HG03045 (cell line): Measurements from ENCODE around the gene PLVAP.

Experiments
- ATAC-seq: cut with Tn5 transposase; IDR thresholded peaks from one replicate; pipeline ENCODE4 v1.9.1; 2021; ENCODE audit warnings: mild to moderate bottlenecking, moderate library complexity; ENCODE audit not compliant: unreplicated experiment

The PLVAP gene

DNA sequence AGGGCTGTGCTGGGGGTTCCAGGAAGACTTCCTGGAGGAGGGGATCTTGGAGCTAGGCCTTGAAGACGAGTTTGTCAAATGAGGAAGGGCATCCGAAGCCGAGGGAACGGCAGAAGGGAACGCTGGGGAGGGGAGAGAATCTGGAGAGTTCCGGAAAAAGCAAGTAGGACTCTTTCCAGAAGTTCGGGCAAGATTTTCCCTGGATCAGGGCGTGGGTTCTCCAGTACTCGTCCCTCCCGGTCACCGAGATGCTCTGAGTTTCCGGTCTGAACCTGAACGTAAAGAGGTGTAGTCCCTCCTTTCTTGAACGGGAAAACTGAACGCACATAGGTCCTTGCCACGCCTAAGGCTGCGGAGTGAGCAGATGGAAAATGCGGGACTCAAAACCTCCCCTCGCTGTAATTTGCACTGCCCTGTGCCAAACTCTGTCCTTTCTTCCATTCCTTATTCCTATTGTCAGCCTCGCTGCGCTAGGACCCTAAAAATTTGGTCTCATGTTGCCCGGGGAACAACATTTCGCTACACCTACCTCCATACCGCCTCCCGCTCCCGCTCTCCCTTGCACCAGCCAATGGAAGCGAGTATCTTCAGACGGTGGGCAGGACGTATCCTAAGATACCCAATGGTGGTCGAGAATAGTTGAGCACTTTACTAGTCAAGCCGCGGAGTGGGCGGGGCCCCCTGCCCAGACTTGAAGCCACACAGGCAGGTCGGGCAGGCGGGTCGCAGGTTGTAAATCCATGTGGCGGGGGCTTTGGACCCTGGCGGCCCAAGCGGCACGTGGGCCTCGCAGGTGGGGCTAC lies 40.1 kb downstream of the PLVAP start, which contains the start of gene GTPBP3:
GTPBP3 (plus strand) TSS at position 682 of the 803 bp plus-strand sequence; CDS start at position 741, 59 bp downstream.
- ATAC-seq, result peak; percentile 76

DNA sequence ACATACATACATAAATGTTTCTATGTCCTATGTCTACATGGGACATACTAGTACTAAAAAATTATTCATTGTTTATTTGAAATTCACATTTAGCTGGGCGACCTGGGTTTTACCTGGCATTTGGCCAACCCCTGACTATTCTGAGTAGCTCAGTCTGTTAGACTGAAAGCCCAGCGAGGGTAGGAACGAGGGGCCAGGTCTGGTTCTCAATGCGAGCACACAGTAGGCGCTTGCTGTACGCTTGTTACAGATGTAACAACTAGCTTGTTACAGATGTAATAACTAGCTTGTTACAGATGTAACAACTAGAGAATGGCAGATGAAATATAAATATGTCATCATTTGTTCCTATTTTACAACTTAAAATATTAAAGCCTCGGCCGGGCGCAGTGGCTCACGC lies 41.6 kb downstream of the PLVAP start:
- no peak for ATAC-seq

DNA sequence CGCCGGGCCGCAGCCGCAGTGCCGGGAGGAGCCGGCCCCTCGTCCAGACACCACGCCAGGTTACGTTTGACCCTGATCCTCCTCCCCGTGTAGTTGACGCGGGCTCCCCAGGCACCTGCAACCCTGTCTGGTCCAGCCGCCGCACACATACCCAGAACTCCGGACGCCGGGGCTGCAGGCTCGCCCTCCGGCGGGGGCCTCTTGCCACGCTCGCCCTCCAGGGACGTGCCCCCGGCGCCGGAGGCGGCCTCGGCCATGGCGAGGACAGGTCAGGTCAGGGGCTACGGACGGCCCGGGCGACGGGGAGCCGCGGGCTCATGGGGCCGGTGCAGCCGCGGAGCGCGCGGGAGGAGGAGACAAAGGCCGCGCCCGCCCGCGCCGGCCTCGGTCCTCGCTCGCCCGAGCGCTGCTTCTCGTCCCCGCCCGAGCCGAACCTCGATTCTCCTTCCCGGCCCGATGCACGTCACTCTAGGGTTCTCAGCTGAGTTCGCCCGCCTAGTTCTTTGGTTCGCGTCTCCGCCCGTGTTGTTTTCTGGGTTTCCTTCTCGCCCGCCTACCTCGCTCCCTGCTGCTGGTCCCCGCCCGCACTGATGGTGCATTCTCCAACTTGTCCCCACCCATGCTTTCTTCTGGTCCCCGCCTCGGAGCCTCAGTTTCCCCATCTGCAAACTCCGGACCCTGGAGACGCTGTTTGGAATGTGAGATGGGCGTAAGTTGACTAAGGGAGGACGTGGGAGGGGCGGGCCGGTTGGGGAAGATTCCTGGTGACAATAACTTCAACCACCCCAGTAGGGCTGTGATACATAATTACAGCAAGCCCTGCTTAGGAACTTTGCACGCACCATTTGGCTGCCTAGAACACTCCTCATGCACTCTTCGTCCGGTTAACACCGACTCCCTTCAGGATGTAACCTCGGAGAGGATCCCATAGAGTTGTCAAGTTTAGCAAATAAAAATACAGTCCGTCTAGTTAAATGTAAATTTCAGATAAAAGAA lies 42.4 kb downstream of the PLVAP start, which contains the start of gene ANO8:
ANO8 (minus strand) TSS at position 442 of the 996 bp plus-strand sequence; CDS start at position 257, 185 bp downstream.
- ATAC-seq, result peak; percentile 55

DNA sequence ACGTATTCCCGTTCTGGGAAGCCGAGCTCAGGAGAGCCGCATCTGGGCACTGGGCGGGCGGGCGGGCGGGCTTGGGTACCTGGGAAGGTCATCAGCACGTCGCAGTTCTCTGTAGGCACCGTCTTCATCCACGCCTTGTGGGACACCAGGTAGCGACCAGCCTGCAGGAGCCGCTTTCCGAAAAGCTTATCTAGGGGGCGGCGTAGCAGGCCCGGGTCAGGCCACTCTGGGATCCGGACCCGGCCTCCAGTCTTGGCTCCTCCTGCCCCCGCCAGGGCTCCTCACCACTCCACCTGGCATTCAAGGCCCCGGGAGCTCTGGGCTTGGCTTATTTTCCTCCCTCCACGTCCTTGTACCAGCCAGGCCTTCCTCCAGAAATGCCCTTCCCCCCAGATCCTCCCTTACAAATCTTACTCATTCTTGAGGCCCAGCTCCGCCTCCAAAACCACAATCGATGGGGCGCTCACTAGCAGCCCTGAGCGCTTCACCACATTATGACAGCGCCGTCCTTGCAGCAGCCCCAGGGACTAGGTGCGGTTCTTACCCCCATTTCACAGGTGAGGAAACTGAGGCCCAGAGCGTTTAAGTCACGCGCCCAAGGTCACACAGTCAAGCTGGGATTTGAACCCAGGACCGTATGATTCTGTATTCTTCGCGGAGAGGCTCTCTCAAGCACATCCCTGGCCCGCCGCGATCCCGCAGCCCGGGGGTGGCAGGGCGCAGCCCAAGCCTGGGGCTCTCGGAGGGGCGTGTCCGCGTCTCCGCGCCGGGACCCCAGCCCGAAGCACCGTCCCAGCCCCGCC lies 43.3 kb downstream of the PLVAP start:
- ATAC-seq, result no peak

DNA sequence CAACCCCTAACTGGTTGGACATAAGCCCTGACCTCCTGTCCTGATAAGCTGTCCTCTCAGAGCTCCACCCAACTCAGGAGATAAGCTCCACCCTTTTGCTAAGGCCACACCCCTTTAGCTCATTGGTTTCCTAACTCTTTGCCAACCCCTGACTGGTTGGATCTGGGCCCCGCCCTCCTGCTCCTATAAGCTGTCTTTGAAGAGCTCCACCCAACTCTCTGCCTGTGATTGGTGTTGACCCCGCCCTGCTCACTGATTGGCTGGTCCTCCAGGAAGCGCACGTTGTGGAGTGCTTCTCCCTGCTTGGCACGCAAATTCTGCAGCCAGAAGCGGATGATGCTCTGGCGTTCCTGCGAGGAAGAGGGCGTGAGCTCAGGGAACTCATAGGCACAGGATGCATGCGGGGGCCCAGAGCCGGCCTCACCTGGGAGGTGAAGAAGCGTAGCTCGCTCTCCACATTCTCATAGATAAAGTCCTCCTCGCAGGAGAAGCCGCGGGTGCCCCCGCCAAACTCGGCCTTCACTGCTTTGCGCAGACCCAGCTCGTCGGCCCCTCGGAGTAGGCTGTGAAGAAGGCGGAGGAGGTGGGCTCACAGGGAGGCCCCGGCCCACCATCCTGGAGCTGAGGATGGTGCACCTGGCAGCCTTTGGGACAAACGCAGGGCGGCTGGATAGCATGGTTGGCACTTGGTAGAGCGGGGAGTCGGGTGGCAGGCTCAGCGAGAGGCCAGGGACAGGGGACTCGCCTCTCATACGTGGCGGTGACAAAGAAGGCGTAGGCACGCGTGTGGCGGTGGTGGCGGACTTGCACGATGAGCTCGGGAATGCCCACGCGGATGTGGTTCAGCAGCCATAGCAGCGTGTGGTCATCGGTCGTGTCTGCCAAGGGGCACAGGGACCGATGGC lies 44.2 kb downstream of the PLVAP start:
- no peak for ATAC-seq

DNA sequence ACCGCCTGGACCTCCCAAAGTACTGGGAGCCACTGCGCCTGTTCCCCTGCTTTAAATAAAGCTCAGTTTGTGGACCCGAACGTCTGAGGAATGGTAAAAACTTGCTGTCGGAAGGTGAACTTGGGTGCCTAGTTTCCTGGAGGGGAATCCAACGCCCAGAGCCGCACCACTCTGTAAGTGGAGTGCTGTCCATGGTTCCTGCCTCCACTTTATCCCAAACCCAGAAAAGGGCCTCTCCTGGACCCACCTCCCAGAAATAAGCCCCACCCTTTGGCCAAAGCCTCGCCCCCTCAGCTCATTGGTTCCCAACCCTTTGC lies 44.8 kb downstream of the PLVAP start:
- no peak for ATAC-seq

DNA sequence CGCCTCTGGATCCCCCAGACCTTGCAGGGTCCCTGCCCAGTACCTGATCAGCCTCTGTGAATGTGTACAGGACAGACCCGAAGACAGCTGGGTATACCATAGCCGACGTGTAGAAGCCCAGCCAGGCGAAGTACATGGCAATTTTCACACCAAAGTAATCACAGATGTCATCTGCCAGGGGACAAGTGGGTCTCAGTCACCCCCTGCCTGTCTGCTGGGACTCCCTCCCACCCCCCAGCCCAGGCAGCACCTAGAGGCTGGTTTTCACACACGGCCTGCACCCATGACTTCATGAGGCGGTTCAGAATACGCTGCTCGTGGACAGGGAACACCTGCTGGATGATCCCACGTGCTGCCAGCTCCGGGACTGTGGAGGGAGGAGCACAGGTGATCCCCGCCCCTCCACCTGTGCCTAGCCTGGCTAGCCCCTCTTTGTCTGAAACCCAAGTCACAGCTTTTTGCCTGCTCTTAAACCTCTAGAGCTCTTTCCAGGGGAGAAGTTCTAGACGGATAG lies 46.0 kb downstream of the PLVAP start:
- ATAC-seq, result no peak

DNA sequence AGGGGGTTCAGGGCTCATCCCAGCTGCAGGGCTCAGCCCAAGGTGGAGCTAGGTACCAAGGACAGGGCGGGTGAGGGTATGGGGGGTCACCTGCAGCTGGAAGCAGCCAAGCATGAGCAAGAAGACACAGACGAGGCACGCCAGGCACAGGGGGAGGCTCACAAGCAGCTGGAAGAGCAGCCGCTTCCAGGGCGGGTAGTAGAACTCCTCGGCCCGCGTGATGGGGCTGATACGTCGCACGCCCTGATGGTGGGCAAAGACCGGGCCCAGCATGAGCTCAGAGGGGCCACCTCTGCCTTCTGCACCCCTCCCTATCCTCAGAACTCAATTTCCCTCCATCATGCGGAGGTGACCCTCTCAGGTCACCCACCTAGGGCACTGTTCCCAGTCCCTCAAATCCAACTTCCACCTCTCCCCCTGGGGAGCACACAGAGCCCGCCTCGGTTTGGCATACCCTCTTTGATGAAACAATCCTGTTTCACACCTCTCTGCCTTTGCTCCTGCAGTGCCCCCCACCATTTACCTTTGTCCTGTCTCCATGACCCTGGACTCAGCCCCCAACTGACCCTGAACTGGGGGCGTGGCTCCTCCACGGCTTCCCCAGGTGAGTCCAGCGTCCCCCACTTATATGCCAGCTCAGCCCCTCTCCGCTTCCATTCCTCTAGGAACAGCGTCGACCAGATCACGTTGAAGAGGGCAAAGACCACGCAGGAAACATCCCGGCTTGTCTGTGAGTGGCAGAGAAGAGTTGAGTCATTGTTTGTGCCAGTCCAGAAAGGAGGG lies 46.7 kb downstream of the PLVAP start:
- ATAC-seq, result no peak

DNA sequence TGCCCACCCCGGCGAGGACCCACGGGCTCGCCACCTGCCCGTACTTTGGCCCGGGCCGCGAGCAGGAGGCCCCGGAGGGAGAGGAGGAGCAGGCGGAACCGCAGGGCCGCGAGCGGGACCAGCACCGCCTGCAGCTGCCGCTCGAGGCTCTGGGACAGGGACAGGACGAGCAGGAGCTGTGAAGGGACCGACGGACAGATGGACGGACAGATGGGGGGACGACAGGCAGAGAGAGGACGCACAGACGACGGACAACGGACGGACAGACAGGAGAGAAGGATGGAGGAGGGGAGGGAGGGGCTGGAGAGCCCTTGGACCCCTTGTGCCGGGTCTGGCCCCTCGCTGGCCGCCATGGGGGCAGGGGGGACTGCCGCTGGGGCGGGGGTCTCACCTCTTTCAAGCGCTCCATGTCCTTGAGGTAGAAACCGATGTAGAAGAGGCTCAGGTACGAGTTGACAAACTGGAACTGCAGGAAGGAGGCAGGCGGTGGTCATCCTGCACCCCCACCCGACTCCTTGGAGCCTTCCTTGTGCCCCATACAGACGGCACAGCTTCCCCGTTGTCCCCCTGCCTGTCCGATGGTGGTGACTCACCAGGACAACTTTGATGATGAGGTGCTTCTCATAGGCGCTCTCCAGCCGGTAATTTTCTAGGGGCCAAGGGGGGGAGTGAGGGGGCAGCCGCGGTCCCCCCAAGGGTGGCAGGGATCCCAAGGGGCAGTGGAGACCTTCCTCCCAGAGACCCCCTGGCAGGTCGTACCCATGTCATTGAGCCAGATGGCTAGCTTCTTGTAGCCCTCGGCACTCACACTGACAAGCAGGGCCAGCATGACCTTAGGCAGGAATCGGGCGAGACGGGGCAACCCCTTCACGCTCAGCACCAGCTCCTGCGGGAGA lies 47.5 kb downstream of the PLVAP start:
- no peak for ATAC-seq

DNA sequence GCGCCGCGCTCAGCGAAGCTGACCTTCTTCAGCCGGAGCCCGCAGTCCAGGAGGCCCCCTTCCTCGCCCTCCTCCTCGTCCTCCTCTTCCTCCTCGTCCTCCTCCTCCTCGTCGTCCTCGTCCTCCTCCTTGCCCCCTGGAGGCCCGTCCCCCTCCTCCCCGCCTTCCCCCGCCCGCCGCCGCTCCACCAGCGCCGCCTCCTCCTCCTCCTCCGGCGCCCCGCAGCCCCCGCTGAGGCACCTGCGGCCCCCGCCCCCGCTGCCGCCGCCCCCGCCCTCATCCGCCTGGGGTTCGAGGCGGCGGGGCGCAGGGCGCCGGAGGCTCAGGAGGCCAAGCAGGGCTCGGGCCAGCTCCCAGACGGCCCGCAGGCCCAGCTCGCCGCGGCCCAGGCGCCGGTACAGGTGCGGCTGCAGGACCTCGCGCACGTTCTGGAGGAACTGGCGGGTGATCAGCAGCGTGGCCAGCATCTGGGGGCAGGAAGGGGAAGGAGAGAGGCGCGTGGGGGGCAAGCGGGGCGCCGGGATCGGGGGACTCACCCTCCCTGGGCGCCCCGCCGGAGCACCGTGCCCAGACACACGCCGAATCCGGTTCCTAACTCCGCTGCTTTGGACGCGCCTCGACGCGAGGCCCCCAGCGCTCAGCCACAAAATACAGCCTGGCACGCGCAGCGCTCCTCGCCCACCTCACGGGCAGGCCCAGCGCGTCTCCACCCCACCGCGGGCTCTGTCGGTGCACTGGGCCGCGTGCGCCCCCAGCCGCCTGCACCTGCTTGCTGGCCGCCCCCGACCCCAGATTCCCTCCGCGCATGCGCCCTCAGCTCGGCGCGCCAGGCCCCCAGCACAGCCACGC lies 48.4 kb downstream of the PLVAP start:
- no peak for ATAC-seq

DNA sequence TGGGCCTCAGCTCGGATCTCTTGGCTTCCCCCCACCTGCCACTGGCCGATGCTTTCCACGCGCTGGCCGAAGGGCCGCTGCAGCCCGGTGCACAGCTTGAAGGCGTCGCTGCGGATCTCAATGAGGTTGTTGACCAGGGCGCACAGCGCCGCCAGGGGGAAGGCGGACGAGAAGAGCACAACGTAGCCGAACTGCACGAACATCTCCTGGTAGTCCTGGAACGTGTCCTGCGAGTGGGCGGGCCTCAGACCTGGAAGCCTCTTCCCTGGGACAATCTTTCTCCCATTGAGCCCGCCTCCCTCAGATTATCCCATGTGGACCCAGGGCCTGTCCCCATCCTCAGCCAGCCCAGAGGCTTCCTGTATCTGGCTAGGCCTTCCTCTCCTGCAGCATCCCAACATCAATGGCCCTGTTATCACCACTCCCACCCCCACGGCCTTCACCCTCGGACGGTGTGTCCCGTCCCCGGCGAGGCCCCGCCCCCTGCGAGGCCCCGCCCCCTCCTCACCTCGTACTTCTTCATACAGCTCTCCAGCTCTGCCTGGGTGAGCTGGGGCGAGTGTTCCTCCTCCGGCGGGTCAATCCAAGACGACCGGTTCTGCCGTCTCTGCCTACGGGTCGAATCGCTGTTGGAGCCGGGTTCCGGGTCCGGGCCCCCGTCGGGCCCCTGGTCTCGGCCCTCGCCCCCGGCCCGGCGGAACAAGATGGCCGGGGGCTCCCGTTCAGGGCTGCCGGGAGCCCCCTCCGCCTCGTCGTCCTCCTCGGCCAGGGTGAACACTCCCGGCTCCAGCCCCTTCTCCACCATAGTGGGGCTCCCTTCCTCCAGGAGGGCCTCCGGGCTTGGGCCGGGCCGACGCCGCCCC lies 49.3 kb downstream of the PLVAP start:
- ATAC-seq, result no peak

DNA sequence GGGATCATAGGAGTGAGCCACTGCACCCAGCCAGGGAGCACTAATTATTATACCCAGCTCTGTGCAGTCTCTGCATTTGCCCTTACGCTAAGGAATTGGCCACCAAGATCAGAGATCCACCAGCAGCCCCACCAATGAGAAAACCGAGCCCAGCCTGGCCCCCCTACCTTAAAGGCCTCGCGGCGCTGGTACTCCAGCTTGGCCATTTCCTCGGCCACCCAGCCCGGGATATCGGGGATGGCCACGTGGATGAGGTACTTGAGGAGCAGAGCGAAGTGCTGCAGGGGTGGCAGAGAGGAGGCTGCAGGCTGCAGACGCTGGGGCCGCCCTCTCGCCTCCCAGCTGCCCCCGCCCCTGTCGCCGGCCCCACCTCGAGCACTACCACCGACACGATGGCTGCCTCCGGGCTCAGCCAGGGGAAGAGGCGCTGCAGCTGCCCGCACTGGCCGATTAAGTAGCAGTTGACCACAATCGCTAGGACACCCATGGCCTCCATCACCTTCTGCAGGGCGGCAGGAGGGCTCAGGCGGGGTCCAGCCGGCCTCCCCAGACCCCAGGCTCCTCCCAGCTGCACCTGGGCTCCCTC lies 50.0 kb downstream of the PLVAP start:
- ATAC-seq, result no peak

DNA sequence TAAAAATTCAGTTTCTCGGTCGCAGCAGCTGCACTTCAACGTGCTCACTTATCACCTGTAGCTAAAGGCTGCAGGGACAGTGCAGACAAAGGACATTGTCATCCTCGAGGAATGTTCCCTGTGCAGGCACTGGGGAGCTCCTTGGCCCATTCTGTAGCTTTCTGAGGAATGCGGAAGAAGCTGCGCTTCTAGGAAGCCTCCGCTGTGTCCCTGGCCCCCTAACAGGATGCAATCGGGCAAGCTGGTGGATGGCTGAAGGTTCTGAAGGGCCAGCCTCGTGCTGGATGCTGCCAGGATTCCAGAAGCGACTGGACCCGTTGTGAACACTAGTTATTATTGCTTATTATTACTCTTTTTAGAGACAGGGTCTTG lies 50.6 kb downstream of the PLVAP start:
- no peak for ATAC-seq

DNA sequence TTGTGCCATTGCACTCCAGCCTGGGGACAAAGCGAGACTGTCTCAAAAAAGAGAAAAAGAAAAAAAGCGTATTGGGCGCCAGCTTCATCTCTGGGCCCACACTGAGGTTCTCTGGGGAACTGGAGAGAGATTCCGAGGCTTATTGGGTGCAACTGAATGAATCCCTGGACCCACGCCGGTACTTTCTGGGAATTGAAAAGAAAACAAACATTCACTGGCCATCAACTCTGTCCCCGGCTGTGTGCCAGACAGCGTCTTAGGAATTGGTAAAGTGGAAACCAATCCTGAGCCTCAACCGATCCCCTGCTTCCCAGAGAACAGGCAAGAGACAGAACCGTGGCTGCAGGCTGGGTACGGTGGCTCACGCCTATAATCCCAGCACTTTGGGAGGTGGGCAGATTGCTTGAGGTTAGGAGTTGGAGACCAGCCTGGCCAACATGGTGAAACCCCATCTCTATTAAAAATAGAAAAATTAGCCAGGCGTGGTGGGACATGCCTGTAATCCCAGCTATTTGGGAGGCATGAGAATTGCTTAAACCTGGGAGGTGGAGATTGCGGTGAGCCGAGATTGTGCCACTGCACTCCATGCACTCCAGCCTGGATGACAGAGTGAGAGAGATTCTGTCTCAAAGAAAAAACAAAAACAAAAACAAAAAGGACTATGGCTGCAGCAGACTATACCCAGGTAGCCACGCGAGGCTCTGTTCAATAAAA lies 51.1 kb downstream of the PLVAP start:
- no peak for ATAC-seq

DNA sequence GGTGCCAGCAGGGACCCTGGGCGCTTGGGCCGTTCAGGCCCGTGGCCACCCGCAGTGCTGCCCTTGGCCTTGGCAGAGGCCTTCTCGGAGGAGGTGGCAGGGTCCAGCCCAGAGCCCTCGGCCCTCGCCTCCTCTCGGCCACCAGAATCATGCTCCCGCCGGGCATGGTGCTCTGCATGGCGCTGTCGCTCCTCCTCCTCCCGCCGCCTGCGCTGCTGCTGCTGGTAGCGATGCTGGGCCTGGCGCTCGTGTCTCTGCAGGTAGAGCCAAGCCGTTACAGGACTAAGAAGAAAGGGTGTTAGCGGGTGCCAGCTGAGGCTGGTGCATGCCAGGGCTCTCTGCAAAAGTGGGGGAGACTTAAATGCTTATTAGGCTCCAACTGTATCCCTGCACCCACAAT lies 52.0 kb downstream of the PLVAP start:
- ATAC-seq, result no peak
